GM12892 (cell line): ENCODE data around the gene ROBO3.
A peak's percentile ranks its signal among the peaks of the same experiment; 100 is the strongest.

ENCODE experiments used
- DNase-seq: peaks from one replicate; pipeline ENCODE4 v3.0.0; 2011; ENCODE audit not compliant: insufficient read length
- FAIRE-seq: peaks from 2 replicates; lab custom pipeline; 2011; peaks lifted over from hg19 to GRCh38; lab: Jason Lieb, UNC
- POLR2A ChIP-seq: IDR thresholded peaks from 2 replicates; pipeline ENCODE4 v1.6.1; 2011; ENCODE audit warnings: low read depth, low read length, control low read depth
- POLR2AphosphoS5 ChIP-seq: IDR thresholded peaks from 2 replicates; pipeline ENCODE4 v1.6.1; 2011; ENCODE audit warnings: low read depth, low read length, control low read depth
- TAF1 ChIP-seq: IDR thresholded peaks from 2 replicates; pipeline ENCODE4 v1.6.1; 2011; ENCODE audit warnings: low read depth, mild to moderate bottlenecking, control low read depth, low read length, borderline replicate concordance

ROBO3 gene

GRCh38 chr11:124861670-124862069 is 3.6 kb upstream of the ROBO3 start:
- no peak for FAIRE-seq
- no peak for DNase-seq
- TF ChIP-seq POLR2AphosphoS5 (no peak), TAF1 (no peak), POLR2A (no peak)

DNA sequence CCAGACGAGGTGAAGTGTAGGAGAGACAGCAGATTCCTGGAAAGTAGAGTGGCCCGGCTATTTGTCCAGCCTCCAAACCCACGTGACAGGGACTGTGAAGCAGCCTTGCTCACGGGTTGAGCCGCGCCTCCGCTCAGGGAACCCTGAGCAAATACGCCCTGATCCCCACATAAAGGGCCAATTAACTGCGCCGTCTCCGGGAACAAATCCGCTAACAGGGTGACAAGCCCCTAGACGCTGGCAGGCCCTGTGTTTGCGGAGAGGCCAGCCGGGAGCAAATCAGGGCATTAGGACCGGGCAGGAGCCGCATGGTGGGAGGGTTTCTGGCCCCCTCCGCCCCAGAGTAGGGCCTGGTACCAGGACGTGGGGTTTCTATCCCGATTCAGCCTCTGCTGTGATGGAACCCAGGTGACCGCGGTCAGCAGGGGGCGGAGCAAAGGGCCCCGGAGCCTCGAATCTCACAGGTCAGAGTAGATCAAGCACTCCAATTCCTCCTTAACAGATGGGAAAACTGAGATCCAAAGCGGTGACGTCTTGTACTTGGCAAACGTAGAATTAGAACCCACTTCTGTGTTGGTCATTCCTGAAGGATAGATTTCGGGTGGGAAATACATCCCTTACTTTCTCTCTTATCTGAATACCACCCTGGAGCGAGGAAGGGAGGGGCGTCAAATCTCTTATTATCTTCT is 2.0 kb upstream of the ROBO3 start:
- no peak for TF ChIP-seq TAF1
- TF ChIP-seq POLR2AphosphoS5, result no peak
- no peak for TF ChIP-seq POLR2A
- no peak for DNase-seq
- FAIRE-seq, result no peak

DNA sequence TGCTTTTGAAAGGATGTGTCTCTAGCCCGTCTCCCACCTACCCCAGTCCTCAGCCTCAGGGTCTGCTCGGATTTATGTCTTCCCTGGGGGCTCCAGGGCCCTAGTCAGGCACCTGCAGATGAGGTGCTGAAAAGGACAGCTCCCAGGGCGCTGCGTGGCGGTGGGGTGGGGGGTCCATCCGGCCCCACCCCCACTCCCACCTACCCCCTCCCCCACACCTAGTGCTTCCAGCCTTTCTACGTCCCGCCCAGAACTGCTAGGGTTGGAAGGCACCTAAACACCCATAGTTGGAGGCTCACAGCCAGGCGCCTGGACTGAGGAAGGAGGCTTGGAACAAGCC is 1.4 kb upstream of the ROBO3 start:
- no peak for FAIRE-seq
- TF ChIP-seq TAF1, result no peak
- TF ChIP-seq POLR2A, result no peak
- no peak for TF ChIP-seq POLR2AphosphoS5
- no peak for DNase-seq

DNA sequence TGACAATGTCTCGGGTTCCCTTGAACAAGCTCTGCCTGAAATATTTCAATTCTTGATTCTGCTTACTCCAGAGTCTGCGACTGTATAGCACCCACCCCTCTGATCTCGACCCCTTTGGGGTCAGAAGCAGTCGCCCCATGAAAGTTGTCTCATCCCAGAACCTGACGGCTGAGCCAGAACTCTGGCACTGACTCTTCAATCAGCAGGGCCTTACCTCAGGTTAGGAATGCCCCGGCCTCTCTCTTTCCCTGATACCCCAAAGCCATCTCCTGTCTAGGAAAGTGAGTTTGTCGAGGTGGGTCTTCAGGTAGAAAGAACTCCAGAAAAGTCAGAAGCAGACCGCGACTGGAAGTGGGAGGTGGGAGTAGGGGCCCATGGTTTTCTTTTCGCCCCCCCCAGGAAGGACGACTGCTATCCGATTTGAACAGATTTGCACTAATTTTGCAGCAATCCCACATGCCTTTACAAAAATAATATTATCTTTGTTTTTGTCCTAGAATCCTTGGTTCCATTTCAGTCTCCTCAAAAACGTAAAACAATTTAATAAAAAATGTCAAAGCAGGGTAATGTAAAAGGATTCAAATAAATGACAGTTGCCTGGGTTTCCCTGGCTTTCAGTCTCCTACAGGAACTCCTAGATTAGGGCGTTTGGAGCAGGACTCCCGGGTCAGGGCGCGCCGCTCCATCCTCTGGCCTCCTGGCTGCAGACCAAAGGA is 898 bp upstream of the ROBO3 start:
- FAIRE-seq (no peak), DNase-seq (no peak)
- TF ChIP-seq POLR2AphosphoS5 (no peak), TAF1 (no peak)

DNA sequence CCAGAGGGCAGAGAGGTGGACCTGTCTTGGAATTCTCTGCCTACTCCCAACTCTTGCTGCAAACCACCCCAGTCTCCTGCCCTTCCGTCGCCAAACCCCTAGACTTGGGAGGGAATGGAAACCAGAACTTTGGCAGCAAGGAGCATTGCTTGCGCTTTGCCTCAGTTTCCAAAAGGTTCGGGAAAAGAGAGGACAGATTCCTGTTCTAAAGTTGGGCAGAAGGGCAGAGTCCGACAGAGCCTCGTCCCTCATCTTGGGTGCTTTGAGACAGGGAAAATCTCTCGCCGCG is 396 bp upstream of the ROBO3 start:
- DNase-seq, result no peak
- FAIRE-seq, result no peak
- no peak for TF ChIP-seq POLR2AphosphoS5
- no peak for TF ChIP-seq POLR2A
- TF ChIP-seq TAF1, result no peak

DNA sequence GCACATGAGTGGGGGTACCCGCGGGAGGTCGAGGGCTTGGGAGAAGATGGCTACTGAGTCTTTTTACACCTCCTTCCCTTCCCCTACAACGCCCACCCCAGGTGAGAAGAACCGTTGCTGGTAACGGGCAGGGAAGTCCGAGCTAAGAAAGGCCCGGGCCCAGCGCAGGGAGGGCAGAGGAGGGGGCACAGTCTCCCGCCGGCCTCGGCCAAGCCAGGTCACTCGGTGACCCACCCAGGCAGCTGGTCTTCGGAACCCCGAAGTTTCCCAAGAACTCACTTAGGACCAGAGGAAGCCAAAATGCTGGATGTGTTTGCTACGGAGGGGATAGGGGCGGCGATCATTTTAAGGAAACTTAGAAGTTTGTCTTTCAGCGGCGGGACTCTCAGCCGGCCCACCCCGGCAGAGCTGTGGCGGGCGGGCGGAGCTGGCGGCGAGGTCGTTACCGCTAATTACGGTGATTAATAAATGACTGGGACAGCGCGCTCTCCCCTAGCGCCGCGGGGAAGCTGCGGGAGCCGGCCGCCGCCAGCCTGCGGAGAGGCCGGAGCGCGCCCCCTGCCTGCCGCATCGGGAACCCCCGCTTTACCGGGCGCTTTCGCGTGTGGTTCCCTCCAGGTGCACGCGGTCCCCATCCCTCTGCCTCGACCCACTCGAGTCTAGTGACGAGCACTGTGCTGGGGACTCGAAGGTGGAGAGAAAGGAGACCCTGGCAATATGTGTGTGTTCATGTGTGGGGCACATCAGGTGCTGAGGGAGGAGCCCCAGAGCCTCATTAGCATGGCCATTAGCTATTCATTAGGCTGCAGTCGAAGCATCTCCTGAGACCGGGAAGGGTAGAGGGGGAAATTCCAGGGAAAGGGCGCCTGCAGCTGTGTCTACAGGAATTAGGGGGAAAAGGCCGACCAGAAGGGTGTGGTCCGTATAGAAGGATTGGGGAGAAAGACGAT is 945 bp downstream of the ROBO3 start:
- FAIRE-seq, result no peak
- TF ChIP-seq POLR2AphosphoS5, result no peak
- TF ChIP-seq TAF1, result no peak
- TF ChIP-seq POLR2A, result no peak
- DNase-seq, result peak; percentile 59

GRCh38 chr11:124867700-124868099 is 2.5 kb downstream of the ROBO3 start:
- FAIRE-seq, result peak; percentile 57
- TF ChIP-seq POLR2AphosphoS5, result no peak
- TF ChIP-seq POLR2A, result no peak
- no peak for TF ChIP-seq TAF1
- DNase-seq, result no peak

- FAIRE-seq (no peak), DNase-seq (no peak)
- TF ChIP-seq POLR2A (no peak), TAF1 (no peak), POLR2AphosphoS5 (no peak)
Observed at GRCh38 chr11:124868331-124869274, 3.4 kb downstream of the ROBO3 start.

DNA sequence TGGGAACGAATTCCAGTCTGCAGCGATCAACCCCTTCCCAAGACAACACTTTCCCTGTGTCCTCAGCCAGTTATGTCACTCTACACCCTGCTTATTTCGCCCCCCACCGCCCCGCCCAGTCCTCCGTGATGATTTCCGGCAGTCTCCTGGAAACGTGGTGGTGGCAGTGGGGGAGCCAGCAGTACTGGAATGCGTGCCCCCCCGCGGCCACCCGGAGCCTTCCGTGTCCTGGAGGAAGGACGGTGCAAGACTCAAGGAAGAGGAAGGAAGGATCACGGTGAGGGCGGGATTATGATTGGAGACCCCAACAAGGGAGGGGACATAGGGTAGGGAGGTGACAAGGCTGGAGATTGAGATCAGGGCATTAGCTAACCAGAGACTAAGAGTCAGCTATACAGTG is 4.1 kb downstream of the ROBO3 start:
- FAIRE-seq, result no peak

GRCh38 chr11:124869856-124870387 is 4.7 kb downstream of the ROBO3 start:
- FAIRE-seq, result no peak
- no peak for TF ChIP-seq POLR2AphosphoS5
- TF ChIP-seq POLR2A, result no peak
- no peak for TF ChIP-seq TAF1

More for the DNA sequence above, 4.1 kb downstream of the ROBO3 start:
- no peak for DNase-seq
- no peak for TF ChIP-seq POLR2A
- TF ChIP-seq TAF1, result no peak
- no peak for TF ChIP-seq POLR2AphosphoS5

DNA sequence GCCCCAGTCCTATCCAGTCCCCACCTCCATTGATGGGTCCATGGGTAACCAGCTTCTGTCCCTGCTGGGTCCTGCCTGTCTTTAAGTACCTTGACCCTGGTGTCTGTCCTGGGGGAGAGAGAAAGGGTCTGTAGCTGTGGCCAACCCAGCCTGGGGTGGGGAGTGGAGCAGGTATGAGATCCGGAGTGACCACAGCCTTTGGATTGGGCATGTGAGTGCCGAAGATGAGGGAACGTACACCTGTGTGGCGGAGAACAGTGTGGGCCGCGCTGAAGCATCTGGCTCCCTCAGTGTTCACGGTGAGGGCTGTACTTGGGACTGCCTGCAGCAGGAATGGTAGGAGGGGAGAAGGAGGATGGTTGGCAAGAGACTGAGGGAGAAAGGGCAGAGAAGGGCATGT is 5.2 kb downstream of the ROBO3 start:
- DNase-seq (no peak), FAIRE-seq (no peak)
- TF ChIP-seq POLR2A, result no peak
- no peak for TF ChIP-seq TAF1
- TF ChIP-seq POLR2AphosphoS5, result no peak

More at GRCh38 chr11:124869856-124870387, 4.7 kb downstream of the ROBO3 start:
- DNase-seq, result no peak

DNA sequence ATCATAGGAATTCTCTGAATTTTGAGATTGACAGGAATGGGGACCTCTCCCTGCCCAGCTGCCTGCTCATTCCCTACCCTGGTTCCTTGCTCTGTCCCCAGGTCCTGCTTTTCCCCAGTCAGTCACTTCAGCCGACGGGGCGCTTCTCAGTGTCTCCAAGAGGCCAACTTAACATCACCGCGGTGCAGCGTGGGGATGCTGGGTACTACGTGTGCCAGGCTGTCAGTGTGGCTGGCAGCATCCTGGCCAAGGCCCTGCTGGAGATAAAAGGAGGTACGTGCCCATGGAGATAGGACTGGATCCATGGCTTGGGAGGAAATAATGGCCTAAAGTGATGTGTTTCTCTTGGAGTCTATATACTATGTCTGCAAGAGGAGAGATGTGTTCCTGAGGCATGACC is 7.0 kb downstream of the ROBO3 start:
- DNase-seq (no peak), FAIRE-seq (no peak)
- TF ChIP-seq POLR2AphosphoS5 (no peak), TAF1 (no peak), POLR2A (no peak)
